ENCODE measurements around the gene AIFM3. TPM values are rescaled to one million over a fixed set of nuclear protein-coding genes. Genes with fewer than 3 reads are reported as not detected.

The AIFM3 gene
- total RNA-seq, 1 experiment from 2014 or later: 7.4 TPM

GRCh38 chr22:21010426-21011113 is 43.5 kb downstream of the AIFM3 start:
- Histone ChIP-seq H3K4me3 (no peak overlapping the region), H3K4me1 (replicated peaks; ENCODE audit: insufficient read depth) (peaks cover 13% of the 10 kb centered on the region), H3K27me3 (ENCODE audit: insufficient read depth, low read depth) (no peaks in the 10 kb centered on the region), H3K9me3 (ENCODE audit: insufficient read depth, low read depth) (no peaks in the 10 kb centered on the region), H3K79me2 (ENCODE audit: low read depth) (no peaks in the 10 kb centered on the region), H3F3A (ENCODE audit: insufficient read depth, low read depth) (no peaks in the 10 kb centered on the region), H3K9me2 (ENCODE audit: insufficient read depth) (no peaks in the 10 kb centered on the region), H4K20me1 (ENCODE audit: insufficient read depth) (no peaks in the 10 kb centered on the region), H3K27ac (no peak overlapping the region), H2AFZ (no peak overlapping the region), H3K36me3 (ENCODE audit: low read depth) (no peaks in the 10 kb centered on the region), H3K4me2 (no peak overlapping the region)
- CTCF ChIA-PET: no interaction called here
- no peak for DNase-seq
- POLR2A ChIA-PET (ENCODE audit: unreplicated experiment): no interaction called here
- TF ChIP-seq CTCF (conservative IDR thresholded peaks at IDR 0.05) (no peak), EZH2 (IDR thresholded peaks at IDR 0.05; ENCODE audit: low read depth) (no peak)
- intact Hi-C loops (cut with micrococcal nuclease; ENCODE audit: unreplicated experiment): no loop called here
- BruUV-seq (replicated peaks): no TSS peak

DNA sequence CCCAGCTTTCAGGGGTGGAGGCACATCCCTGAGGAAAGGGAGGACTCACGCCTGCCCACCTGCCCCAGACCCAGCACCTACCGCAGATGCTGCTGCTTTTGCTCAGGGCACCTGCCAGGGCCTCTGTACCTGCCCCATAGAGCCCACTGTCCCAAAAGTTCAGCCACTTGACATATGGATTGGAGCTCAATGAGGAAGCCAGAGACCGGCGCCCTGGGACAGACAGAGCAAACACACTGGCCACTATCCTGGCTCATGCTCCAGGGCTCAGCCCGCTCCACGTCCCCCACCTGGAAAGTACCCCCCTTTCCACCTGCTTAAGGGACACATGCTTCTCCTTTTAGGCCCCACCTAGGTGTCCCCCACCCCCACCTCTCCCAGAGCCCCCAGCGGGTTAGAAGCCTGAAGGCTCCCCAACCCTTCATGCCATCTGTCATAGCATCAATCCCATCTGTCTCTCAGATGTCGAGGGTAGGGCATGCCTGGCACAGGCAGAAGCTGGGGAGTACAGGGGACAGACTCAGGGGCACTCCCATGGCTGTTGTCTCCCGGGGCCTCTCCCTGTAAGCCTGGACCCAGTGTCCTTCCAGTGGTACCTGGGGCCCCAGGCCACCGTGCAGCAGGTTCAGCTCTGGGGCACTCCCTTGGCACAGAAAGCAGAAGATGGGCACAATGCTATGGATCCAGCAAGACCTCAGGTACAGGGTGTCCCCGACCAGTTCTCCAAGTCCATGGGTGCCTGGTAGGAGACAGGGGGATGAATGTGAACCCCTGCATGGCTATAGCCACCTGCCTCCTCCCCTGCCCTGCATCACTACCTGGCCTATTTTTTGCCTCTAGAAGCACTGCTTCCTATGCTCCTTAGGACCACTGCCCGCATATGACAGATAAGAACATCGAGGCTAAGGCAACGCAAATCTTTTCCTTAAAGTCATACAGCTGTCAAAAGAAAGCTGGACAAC is 45.7 kb downstream of the AIFM3 start:
- H4K20me1 ChIP-seq (ENCODE audit: insufficient read depth): no peaks in the 10 kb centered on the region
- no peaks in the 10 kb centered on the region for H3K27me3 ChIP-seq (ENCODE audit: insufficient read depth, low read depth)
- ChIA-PET POLR2A (ENCODE audit: unreplicated experiment) (no interaction called here), CTCF (no interaction called here)
- no peaks in the 10 kb centered on the region for H3K79me2 ChIP-seq (ENCODE audit: low read depth)
- BruUV-seq (replicated peaks): no TSS peak
- H3K4me2 ChIP-seq: no peak overlapping the region
- no peaks in the 10 kb centered on the region for H3K36me3 ChIP-seq (ENCODE audit: low read depth)
- H3K9me3 ChIP-seq (ENCODE audit: insufficient read depth, low read depth): no peaks in the 10 kb centered on the region
- peaks cover 15% of the 10 kb centered on the region for H3K4me1 ChIP-seq (replicated peaks; ENCODE audit: insufficient read depth)
- no peak for DNase-seq
- intact Hi-C loops (cut with micrococcal nuclease; ENCODE audit: unreplicated experiment): no loop called here
- no peak overlapping the region for H2AFZ ChIP-seq
- no peak for TF ChIP-seq EZH2 (IDR thresholded peaks at IDR 0.05; ENCODE audit: low read depth)
- TF ChIP-seq CTCF (conservative IDR thresholded peaks at IDR 0.05): no peak
- H3K4me3 ChIP-seq: no peak overlapping the region
- no peaks in the 10 kb centered on the region for H3K9me2 ChIP-seq (ENCODE audit: insufficient read depth)
- no peaks in the 10 kb centered on the region for H3F3A ChIP-seq (ENCODE audit: insufficient read depth, low read depth)
- no peak overlapping the region for H3K27ac ChIP-seq

DNA sequence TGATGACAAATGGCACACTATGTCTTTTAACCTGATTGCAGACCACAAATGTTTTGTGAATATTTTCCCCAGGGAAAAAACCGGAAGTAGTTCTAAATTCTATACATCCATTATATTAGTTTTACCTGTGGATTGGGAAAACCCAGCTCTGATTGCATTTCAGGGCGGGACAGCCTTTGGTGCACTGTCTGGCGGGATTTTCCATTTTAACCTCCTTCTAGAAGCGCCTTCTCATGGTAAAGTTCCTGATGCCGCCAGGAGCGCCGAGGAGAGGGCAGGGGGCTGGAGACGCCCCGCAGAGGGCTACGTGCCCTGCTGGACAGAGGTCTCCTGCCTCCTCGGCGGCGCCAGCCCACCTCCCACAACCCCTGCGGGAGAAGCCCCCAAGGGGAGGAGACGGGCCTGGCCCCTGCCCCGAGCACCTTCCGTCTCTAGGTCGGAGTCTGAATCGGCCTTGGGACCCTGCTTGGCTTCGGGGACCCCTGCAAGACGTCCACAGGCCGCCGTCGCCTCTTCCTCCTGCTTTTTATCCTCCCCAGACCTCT is 46.7 kb downstream of the AIFM3 start:
- Histone ChIP-seq H3K4me1 (replicated peaks; ENCODE audit: insufficient read depth) (peaks cover 15% of the 10 kb centered on the region), H3K27me3 (ENCODE audit: insufficient read depth, low read depth) (no peaks in the 10 kb centered on the region), H3K79me2 (ENCODE audit: low read depth) (no peaks in the 10 kb centered on the region), H3K27ac (no peak overlapping the region), H3K36me3 (ENCODE audit: low read depth) (no peaks in the 10 kb centered on the region), H3K4me2 (no peak overlapping the region), H3K9me3 (ENCODE audit: insufficient read depth, low read depth) (no peaks in the 10 kb centered on the region), H2AFZ (no peak overlapping the region), H3F3A (ENCODE audit: insufficient read depth, low read depth) (no peaks in the 10 kb centered on the region), H3K4me3 (no peak overlapping the region), H4K20me1 (ENCODE audit: insufficient read depth) (no peaks in the 10 kb centered on the region), H3K9me2 (ENCODE audit: insufficient read depth) (no peaks in the 10 kb centered on the region)
- BruUV-seq (replicated peaks): no TSS peak
- no peak for DNase-seq
- intact Hi-C loops (cut with micrococcal nuclease; ENCODE audit: unreplicated experiment): no loop called here
- ChIA-PET POLR2A (ENCODE audit: unreplicated experiment) (no interaction called here), CTCF (no interaction called here)
- TF ChIP-seq EZH2 (IDR thresholded peaks at IDR 0.05; ENCODE audit: low read depth): no peak

All from PC-9 (cell line).